Skeletal muscle cell (primary cell): ENCODE data around the gene USB1.

Experiments used
- DNase-seq: peaks from one replicate; pipeline ENCODE4 v3.0.0-alpha.2; 2010; ENCODE audit warnings: low read depth
- H3K4me3 ChIP-seq: 2 replicates; pipeline ENCODE4 v1.5.1; 2011; ENCODE audit warnings: low read depth, mild to moderate bottlenecking, control low read depth, low read length, moderate library complexity

USB1 gene, protein sequence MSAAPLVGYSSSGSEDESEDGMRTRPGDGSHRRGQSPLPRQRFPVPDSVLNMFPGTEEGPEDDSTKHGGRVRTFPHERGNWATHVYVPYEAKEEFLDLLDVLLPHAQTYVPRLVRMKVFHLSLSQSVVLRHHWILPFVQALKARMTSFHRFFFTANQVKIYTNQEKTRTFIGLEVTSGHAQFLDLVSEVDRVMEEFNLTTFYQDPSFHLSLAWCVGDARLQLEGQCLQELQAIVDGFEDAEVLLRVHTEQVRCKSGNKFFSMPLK

DNA sequence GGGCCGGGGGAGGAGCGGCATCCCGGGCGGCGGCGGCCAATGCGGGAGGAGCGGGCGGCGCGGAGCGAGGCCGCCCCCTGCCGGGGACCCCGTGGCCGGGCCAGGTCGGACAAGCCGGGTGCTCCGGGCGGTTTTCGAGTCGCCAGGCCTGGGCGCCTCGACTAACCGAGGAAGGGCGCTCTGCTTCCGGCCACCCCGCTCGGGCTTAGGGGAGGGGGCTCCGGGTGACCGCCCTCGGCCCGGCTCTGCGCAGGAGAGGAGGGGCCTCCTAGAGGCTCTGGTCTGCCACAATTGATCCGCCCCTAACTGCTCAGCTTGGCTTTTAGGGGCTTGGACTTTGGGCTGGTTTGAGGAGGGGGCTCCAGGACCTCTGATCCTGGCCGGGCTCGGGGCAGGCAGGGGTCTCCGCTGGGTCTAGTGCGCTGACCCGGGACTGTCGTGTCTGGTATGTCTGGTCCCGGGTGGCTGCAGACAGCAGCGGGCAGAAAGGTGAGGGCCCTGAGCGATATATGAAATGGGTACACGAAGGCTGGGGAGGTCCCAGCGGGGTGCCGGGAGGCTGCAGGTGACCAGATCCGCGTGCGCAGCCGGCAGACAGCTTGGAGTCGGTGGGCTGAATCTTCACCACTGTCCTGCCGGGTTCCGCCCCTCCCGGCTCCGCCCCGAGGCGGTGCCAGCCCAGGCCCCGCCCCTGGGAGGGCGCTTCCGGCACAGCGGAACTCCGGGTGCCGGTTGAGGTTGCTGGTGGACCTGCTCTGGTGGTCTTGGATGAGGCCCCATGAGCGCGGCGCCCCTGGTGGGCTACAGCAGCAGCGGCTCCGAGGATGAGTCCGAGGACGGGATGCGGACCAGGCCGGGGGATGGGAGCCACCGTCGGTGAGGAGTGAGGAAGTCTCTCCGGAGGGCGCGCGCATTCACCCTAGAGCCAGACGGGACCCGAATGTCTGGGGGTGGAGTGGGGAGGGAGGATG lies at the start of gene USB1:
USB1 (plus strand) TSS at position 702 of the 971 bp plus-strand sequence; CDS start at position 779, 77 bp downstream.
- H3K4me3 ChIP-seq, result peak within 1 kb of the TSS; percentile 74
- DNase-seq, result no peak

DNA sequence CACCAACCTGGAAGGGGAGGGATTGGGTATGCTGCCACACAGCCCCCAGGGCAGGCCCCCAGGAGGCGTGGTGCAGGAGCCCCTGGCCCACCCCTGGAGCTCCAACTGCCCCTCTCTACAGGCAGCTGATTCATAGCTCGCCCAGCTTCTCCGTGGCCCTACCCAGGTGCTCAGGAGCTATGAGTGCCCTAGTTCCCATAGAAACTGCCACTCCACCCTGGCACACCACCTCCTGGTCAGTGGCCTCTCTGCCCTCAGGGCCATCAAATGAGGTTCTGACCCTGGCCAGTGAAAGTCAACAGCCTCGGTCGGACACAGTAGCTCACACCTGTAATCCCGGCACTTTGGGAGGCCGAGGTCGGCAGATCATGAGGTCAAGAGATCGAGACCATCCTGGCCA lies 48.3 kb upstream of the USB1 start:
- no peak for DNase-seq

DNA sequence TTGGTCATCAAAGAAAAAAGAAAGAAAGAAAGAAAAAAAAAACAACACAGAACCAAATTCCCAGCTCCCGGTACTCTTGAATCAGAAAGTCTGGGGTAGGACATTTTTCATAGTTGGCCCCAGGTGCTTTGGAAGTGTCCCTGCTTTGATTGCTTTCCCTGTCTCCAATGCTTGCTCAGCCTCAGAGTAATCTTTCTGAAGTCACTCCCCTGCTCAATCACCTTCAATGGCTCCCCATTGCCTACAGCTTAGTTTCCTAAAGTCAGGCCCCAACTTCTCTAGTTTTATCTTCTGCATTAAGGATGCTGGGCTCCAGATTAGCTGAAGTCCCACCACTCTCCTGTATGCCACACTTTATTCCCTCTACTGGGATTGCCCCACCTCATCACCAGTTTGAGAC lies 47.4 kb upstream of the USB1 start:
- DNase-seq, result no peak
- no peak overlapping the region for H3K4me3 ChIP-seq

More for the DNA sequence above, 48.3 kb upstream of the USB1 start:
- no peak overlapping the region for H3K4me3 ChIP-seq

DNA sequence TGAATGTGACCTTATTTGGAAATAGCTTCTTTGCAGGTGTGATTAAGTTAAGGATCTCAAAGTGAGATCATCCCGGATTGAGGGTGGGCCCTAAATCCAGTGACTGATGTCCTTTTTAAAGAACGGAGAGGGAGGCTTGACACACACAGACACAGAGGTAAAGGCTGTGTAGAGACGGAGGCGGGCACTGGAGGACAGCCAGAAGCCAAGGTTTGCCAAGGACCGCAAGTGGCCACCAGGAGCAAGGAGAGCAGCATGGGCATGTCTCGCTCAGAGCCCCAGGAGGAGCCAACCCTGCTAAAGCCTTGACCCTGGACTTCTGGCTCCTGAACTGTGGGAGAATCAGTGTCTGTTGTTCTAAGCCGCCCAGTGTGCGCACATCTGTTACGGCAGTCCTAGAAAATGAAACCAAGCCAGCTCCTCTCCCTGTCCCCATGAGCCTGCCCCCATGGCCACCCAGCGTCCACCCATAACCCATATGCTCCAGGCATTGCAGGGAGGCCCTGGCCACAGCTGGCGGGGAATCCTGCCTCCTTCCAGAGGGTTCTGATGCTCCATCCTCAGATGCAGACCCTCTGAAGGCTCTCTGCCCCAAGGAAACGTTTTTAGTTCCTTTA lies 45.5 kb upstream of the USB1 start:
- H3K4me3 ChIP-seq, result no peak overlapping the region
- no peak for DNase-seq

DNA sequence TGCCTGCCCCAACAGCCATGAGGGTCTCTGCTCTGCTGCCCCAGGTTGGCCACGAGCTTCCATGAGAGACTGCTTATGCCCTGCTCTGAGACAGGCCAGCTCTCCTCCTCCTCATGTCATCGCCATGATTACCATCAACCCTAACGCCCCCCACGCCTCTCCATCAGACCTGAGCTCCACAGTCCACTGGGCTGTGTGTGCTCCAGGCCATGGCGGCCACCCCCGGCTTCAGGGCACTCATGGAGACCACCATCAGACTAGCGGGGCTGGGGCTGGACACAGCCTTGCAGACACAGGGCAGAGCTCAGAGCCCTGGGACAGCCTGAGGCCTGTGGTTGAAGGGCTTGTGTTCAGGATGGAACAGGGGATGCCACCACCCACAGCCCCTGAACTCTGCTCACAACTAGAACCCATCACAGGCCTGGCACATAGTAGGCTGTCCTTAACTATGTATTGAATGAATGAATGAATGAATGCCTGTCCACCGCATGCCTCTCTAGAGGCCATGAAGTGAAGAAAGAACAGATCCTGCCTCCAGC lies 44.9 kb upstream of the USB1 start:
- H3K4me3 ChIP-seq, result no peak overlapping the region
- DNase-seq, result no peak

DNA sequence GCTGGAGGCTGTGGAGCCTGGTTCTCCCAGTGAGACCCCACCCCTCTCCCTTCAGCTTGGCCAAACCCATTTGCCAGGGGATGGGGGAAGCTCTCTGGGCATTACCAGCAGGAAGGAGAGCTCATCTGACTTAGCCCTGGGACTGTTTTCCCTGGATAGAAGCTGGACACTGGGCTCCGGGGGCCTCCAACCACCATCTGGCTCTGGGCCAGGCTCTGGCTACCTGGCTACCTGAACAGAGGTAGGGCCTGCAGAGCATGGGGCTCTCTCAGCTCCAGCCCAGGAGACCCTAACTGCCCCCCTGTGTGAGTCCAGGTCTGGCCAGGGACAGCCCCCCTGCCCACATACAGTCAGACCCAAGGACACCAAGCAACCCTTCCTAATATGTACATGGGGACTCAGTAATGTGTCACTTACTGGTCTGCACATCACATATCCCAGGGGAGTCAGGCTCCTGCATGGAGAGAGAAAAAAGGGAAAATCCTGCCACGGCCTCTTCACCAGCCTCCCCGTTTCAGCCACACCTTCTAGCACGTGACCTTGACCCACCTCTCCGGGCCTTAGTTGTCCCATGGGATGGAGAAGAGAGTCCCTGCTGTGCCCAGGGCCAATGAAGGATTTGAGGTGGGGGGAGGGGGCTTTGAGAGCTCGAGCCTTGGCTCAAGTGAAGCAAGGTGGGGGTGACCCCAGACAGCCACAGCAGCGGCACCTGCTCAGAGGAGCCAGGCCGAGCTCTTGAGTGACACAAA lies 44.1 kb upstream of the USB1 start:
- H3K4me3 ChIP-seq, result no peak overlapping the region
- DNase-seq, result no peak

DNA sequence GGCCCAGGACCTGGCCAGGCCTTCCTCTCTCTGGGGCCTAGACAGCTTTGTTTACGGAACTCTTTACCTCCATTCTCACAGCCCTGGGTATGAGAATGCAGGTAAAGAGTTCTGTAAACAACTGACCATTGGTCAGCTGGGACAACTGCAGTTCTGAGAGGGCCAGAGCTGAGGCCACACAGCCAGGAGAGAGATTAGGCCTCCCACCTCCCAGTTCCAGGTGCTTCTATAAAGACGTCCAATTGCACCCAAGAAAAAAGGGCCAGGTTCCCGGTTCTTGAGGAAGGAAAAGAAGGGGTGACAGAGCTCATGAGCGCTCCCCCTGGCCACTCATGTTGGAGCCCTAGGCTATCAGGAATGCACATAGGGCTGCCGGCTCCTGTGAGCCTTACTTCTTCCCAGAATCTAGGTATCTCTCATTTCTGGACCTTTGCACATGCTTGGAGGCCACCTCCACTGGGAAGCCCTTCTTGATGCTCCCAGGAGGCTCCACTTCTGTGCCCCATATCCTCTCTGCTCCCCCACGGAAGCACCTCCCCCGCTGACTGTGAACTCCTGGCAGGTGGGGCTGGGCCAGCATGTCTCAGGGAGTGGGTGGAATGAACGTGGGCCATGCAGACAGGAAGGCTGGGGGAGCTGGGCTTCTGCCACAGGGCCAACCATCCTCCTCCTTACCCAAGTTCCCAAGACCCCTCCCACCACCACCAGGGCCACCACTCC lies 43.4 kb upstream of the USB1 start:
- no peak overlapping the region for H3K4me3 ChIP-seq
- DNase-seq, result no peak

DNA sequence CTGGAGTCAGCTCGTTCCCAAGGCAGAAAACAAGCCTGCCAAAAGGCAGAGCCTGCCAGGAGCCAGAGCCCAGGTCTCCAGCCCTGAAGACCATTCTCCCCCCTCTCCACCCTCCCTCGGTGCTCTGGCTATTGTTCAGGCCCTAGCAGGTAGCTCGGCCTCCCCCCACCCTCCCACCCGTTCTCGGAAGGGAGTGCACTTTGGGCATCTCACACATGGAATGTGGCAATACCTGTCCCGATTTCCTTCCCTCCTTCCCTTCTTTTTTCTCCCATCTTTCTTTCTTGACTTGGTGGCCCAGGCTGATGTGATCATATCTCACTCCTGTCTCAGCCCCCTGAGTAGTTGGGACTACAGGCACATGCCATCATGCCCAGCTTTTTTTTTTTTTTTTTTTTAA lies 42.7 kb upstream of the USB1 start:
- DNase-seq, result no peak
- H3K4me3 ChIP-seq, result no peak overlapping the region

DNA sequence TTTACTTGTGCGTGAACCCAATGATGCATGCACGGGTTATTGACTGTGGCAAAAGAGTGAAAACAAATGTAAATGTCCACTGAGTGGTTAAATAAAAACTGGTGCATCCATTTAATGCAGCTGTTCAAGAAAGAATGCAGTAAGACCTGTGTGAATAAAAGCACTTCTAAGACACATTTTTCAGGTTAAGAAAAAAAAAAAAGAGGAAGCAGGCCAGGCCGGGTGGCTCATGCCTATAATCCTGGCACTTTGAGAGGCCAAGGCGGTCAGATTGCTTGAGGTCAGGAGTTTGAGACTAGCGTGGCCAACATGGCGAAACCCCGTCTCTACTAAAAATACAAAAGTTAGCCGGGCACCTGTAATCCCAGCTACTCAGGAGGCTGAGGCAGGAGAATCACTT lies 42.1 kb upstream of the USB1 start:
- DNase-seq, result no peak
- no peak overlapping the region for H3K4me3 ChIP-seq

DNA sequence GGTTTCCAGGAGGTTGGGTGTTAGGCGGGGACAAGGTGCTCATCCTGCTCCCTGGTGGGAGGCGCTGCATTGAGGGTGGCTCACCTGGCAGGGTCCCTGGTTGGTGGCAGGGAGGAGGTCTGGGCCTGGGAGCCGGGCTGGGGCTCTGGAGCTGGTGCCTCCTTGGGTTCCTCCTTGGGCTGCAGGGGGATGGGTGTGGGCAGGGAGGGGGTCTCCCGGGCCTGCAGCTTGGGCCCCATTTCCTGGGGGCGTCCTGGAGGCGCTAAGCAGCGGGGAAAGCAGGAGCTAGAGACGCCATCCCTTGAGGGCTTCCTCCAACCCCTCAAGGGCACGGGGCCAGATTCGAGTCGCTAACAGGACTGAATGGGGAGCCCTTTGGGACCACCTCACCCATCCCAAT lies 41.4 kb upstream of the USB1 start:
- no peak overlapping the region for H3K4me3 ChIP-seq
- no peak for DNase-seq

DNA sequence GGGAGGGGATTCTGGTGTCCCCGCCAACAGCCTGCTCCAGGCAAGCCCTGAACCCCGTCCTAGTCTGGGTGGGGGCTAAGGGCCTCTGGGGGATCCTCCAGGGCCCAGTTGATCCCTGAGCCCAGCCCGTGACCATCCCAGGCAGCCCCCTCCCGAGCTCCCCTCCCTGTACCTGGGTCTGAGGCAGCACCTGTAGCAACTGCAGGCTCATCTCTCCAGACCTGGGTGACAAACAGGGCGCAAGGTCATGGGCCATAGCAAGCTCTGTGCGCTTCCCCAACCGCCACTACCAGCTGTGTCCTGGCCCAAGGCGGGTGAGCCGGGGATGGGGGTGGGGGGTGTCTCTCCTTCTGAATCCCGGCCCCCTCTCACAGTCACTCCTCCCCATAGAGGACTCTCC lies 40.9 kb upstream of the USB1 start:
- H3K4me3 ChIP-seq, result no peak overlapping the region
- no peak for DNase-seq

DNA sequence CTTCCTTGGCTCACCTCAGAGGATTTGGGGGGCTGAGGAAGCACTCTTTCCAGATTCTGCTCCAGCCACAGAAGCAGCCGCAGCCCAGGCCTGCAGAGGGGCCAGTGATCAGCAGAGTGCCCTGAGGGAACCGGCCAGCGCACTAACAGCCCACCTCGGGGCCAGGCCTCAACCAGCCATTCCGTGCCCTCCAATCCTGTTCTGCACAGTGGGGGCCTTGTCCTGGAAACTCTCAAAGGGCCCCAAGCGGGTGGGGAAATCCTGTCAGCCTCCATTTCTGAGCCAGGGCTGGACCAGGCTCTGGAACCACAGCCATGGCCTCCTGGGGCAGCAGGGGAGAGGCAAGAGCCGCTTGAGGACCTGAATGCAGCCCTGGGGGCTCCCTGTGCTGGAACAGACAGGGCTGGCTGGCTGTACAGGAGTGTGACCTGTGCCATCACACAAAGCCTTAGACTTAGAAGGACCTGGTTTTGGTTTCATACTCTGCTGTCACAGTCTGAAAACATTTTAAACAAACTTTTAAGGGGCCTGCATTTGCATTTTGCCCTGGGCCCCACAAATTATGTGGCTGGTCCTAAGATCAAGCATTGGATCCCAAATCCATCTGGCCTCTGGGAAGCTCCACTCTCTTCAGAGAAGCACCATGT lies 40.3 kb upstream of the USB1 start:
- DNase-seq, result no peak
- H3K4me3 ChIP-seq, result no peak overlapping the region

DNA sequence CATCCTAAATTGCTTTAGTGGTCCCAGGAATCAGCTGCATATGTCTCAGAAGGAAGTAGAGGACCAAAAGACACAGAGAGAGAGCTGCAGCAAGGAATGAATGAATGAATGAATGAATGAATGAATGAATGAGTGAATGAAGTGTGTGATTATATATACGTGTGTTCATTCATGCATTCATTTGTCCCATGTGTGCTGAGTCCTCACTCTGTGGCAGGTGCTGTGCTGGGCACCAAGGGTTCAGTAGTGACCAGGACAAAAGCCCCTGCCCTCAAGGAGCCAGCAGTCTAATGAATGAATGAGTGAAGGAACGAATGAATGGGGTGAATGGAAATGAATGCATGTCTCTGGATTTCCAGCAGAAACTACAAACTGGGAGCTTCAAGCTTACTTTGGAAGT lies 39.7 kb upstream of the USB1 start:
- no peak for DNase-seq
- H3K4me3 ChIP-seq, result no peak overlapping the region

DNA sequence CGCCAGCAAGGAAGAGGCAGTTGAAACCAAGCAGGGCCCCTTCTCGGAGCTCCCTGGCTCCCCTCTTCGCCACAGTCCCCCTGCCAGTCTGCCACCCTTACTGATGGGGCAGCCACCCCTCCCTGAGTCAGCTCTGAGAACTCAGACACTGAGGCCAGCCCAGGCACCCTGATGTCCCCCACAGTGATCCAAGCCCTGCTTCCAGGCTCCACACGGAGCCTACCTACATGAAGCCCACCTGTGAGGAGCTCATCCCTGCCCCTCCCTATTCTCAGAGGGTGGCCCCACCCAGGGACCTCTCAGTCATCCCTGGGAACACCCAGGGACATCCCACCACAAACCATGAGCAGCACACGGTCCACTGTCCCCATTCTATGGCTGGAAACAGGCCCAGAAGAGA lies 39.2 kb upstream of the USB1 start:
- no peak overlapping the region for H3K4me3 ChIP-seq
- DNase-seq, result no peak

DNA sequence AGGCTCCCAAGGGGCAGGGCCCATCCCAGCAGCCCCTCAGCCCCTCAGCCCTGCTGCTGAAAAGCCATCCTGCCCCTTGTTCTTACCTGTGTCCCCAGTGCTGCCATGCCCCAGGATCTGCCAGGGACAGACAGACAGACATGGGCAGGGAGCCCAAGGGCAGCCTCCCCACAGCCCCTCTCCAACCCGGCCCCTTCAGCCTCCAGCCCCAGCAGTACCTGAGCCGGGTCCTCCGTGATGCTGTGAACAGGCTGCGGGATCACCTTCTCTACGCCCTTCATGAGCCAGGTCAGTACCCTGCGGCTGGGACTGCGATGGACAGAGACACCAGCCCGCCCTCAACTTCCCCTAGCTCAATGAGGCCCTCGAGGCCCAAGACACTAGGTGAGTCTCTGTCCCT lies 38.5 kb upstream of the USB1 start:
- DNase-seq, result no peak
- H3K4me3 ChIP-seq, result no peak overlapping the region

DNA sequence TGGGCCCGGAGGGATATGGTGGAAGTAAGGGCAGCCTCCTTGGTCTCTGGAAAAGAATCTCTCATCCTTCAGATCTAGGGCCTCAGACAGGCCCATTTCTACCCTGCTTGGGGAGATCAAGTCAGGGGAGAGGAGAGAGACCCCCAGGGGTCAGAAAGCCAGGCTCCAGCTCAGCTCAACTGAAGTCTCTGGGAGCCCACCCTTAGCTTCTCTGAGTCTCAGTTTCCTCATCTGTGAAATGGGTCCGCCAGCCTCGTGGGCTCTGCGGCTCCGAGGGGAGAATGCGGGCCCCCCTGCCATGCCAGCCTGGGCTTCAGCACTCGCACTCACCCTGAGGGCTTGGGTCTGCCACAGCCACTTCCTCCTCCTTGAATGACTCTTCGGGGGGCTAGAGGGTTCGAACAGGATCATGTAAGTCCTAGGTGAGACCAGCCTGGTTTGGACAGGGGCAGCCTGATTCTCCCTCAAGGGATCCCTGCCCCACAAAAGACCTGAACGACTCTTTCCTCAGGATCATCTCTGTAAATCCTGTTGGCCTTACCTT lies 37.0 kb upstream of the USB1 start:
- no peak for DNase-seq
- H3K4me3 ChIP-seq, result no peak overlapping the region

DNA sequence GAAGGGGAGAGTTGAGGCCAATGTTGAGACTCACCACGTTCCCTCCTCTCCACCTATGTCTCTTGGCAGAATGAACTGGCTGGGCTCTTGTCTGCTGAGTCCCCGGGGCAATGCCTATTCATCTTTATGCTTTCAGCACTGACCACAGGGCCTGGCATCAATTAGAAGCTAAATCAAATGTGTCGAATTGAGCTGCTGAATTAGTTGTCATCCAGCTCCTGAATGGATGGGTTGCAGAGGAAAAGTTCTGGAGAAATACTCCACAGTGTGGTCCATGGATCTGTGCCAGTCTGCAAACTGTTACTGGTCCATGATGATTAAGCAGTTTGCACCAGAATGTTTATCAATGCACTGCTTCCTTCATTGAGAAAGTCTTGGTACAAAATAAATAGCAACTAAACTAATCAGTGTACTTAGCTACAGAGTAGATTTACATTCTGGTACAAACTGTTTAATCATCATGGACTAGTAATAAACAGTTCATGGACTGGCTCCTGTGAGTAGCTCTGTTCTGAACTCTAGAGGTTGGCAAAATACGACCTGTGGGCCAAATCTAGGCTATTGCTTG lies 34.9 kb upstream of the USB1 start:
- DNase-seq, result no peak

DNA sequence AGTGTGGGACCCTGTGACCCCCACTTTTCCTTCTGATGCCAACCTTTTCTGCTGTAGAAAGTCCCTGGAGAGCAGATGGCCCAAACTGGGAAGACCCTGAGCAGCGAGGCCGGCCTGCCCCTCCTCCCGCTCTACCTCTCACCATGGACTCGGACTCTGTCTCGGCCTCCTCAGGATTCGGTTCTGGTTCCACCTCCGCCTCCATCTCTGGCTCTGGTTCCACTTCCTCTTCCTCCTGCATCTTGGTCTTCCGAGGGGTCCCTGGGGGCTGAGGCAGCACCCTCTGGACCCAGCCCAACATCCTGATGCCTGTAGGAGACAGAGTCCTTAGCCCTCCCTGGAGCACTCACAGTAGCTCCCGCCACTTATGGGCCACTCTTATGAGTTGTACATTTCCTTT lies 34.2 kb upstream of the USB1 start:
- no peak for DNase-seq
- H3K4me3 ChIP-seq, result no peak overlapping the region

More for the DNA sequence above, 34.9 kb upstream of the USB1 start:
- no peak overlapping the region for H3K4me3 ChIP-seq
